ENCODE results near the gene FHL3. TPM values are rescaled to one million over a fixed set of nuclear protein-coding genes. Genes with fewer than 3 reads are reported as not detected.
A peak's percentile ranks its signal among the peaks of the same experiment; 100 is the strongest.

FHL3 gene
- total RNA-seq, 1 donor from 2014 or later = 27.9 TPM

DNA sequence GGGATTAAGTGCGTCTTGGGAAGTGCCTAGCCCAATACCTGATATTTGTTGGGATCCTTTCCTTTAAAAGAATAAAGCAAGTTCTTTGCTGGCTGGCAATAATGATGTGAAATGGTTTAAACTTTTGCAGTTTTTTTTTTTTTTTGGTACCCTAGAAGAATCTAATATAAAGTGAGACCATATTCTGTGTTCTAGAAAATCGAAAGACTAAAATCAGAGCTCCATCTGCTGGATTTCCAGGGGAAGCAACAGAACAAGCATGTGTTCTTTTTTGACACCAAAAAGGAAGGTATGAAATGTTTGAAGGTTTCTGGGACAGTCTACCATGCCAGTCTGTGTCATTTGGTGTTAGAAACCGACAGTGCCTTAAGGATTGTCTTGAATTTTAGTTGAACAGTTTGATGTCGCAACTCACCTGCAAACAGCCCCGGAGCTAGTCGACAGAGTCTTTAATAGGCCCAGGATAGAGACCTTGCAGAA lies 13.6 kb upstream of the FHL3 start:
- DNase-seq (ENCODE audit: low spot score) = no peak
- intact Hi-C loops (cut with DNase I) = no loop called here

GRCh38 chr1:38015978-38016725 lies 10.8 kb upstream of the FHL3 start:
- intact Hi-C loops (cut with DNase I) = no loop called here
- peak; percentile 47 for DNase-seq (ENCODE audit: low spot score)
- no peak for ATAC-seq

More for the DNA sequence above, 13.6 kb upstream of the FHL3 start:
- no peak for ATAC-seq

DNA sequence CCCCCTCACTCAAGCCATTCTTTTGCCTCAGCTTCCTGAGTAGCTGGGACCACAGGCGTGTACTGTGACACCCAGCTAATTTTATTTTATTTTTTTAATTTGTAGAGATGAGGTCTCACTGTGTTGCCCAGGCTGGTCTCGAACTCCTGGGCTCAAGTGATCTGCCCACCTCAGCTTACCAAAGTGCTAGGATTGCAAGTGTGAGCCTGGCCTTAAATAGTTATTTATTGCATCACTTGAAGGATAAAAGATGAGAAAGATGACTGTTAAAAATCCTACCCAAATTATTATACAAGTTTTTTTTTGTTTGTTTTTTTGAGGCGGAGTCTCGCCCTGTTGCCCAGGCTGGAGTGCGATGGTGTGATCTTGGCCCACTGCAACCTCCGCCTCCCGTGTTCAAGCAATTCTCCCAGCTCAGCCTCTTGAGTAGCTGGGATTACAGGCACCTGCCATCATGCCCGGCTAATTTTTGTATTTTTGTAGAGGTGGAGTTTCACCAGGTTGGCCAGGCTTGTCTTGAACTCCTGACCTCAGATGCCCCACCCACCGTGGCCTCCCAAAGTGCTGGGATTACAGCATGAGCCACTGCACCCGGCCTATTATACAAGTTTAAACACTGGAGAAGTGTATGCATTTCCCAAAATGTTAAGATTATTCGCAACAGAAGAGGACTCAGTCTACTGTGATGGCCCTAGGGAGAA lies 9.6 kb upstream of the FHL3 start:
- DNase-seq (ENCODE audit: low spot score) = peak; percentile 45
- intact Hi-C loops (cut with DNase I) = no loop called here
- ATAC-seq = no peak

GRCh38 chr1:38014171-38014570 lies 8.9 kb upstream of the FHL3 start:
- ATAC-seq (no peak), DNase-seq (ENCODE audit: low spot score) (no peak)
- intact Hi-C loops (cut with DNase I) = no loop called here

GRCh38 chr1:38013227-38013622 lies 7.9 kb upstream of the FHL3 start:
- peak; percentile 36 for DNase-seq (ENCODE audit: low spot score)
- intact Hi-C loops (cut with DNase I) = no loop called here
- ATAC-seq = no peak

- intact Hi-C loops (cut with DNase I) = no loop called here
- ATAC-seq = peak; percentile 99
- peak; percentile 95 for DNase-seq (ENCODE audit: low spot score)
These were observed 7.3 kb upstream of the FHL3 start, which contains the start of gene UTP11 for GRCh38 chr1:38012363-38013226. TSS of gene UTP11 (plus strand) at chr1:38012734. CDS start at chr1:38012803, 69 bp downstream.

GRCh38 chr1:38009841-38010180 lies 4.5 kb upstream of the FHL3 start:
- DNase-seq (ENCODE audit: low spot score) (peak; percentile 38), ATAC-seq (no peak)
- intact Hi-C loops (cut with DNase I) = no loop called here

DNA sequence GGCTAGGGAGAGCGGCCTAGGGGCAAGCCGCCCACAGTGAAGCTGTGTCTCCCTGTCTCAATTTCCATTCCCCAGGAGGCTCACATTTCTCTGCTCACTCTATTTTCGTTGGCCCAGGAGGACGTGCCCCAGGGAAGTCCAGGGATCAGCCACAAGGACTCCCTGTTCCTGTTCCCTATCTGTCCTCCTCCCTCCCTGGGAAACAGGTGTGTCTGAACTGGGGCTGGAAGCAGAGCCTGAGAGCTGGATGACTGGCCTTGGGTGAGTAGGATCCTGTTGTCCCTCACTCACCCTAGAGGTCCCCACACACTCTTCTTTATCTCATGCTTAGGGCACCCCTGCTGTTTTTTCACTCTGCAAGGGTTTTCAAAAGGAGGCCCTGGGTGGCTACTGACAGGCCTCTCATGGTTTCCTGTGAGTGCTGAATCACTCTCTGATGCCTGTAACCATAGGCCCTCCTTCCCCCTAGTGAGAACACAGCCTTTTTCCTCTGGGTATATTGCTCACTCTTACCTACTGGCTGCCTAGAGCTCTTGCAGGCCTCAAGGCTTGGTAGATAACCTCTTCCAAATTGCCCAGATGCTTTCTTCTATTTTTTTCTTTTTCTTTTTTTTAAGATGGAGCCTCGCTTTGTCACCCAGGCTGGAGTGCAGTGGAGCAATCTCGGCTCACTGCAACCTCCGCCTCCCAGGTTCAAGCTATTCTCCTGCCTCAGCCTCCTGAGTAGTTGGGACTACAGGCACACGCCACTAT lies 4.0 kb upstream of the FHL3 start:
- ATAC-seq = no peak
- intact Hi-C loops (cut with DNase I) = no loop called here
- DNase-seq (ENCODE audit: low spot score) = peak; percentile 28

DNA sequence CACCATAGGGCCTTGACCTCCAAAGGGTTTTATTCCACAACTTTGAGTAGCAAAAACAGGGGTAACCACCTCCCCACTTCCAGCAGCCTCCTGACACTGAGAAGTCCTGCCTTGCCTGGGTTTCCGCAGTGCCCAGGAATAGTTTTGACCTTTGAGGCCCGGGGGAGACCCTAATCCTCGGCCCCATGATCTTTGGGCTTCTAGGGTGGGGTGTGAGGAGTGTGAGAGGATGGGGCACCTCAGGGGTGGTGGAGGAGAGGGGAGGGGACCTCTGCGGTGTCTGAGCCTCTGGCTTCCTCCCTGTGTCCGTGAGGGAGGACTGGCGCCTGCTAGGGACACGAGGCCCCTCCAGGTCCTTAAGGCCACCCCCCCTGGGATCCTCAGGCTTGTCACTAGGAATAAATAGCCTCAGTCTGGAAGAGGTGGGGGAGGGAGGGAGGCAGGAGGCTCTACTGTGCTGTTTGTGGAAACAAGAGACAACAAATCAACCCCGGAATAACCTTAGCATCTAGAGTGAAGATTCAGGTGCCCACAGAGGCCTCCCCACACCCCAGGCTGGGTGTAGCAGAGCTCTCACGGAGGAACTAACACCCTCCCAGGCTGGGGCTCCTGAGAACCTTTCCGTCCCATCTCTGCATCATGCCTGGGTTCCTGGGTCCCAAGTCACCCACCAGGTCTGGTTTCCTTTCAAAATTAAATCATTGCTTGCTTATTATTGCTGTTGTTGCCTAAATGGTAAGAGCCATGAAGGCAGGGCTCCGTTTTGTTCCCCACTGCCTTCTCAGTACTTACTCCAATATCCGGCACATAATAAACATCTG lies 904 bp upstream of the FHL3 start:
- ATAC-seq (peak; percentile 3), DNase-seq (ENCODE audit: low spot score) (no peak)
- intact Hi-C loops (cut with DNase I) = no loop called here

GRCh38 chr1:38004284-38005108 lies 818 bp downstream of the FHL3 start:
- intact Hi-C loops (cut with DNase I) = no loop called here
- ATAC-seq = no peak
- DNase-seq (ENCODE audit: low spot score) = no peak

GRCh38 chr1:38003261-38004250 lies 1.8 kb downstream of the FHL3 start:
- intact Hi-C loops (cut with DNase I) = no loop called here
- ATAC-seq (no peak), DNase-seq (ENCODE audit: low spot score) (no peak)

DNA sequence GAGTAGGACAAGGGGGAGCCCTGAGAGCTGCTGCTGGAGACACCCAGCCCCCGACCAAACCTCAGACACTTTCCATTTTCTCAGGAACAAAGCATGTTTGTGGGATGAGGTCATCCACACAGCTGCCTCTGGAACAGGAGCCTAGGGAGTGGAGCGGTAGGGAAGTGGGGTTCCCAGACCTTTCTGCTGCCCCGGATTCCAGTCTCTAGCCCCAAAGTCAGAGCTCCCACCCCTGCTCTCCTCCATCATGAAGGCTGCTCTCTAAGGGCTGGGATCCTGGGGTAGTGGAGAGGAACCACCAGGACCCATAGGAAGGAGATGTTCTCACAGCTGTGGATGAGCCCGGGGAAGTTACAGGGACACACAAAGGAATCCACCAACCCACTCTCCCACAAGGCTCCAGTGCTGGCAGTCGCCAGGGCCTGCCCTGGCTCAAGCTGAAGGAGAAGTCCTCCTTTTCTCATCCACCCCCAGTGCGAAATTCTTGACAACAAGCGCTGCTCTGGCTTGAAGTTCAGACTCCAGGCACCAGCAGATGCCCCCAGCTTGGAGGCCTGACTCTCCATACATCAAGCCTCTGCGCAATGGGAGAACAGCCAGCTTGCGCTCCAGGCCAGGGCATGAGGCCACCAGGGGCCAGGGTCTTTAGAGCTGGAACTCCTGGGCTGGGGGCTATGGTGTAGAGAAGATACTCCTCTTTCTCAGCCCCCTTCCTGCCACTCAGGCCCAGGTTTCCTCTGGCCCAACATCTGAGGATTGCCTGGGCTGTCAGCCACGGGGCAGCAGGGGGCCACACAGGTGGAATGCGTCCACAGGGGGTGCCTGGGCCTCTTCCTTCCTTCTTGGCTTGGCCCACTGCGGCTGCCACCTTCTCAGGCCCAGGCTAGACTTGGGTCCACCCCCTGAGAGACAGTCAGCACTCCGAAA lies 4.5 kb downstream of the FHL3 start:
- ATAC-seq (peak; percentile 72), DNase-seq (ENCODE audit: low spot score) (no peak)
- intact Hi-C loops (cut with DNase I) = no loop called here

DNA sequence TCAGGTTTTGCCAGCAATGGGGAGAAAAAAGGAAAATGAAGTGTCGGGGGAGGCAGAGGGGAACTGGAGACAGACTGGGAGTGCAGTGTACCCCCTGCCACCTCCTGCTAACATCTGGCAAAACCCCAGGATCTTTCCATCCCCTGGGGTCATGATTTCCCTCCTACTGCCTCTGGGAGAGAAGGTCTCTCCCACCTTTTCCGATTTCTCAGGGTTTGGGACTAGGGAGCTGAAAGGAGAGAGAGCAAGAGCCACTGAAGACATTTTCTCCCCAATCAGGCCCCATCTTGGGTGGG lies 5.1 kb downstream of the FHL3 start:
- ATAC-seq = no peak
- intact Hi-C loops (cut with DNase I) = no loop called here

GRCh38 chr1:37999430-38000232 lies 5.7 kb downstream of the FHL3 start:
- DNase-seq (ENCODE audit: low spot score) (no peak), ATAC-seq (peak; percentile 58)
- intact Hi-C loops (cut with DNase I) = no loop called here

More for the DNA sequence above, 5.1 kb downstream of the FHL3 start:
- no peak for DNase-seq (ENCODE audit: low spot score)

Measured in sciatic nerve (tissue), 2 donors.